ENCODE results near the gene TOR1A.
A peak's percentile ranks its signal among the peaks of the same experiment; 100 is the strongest.

Gene TOR1A

GRCh38 chr9:129823935-129824601 is at the start of gene TOR1A:
Gene TOR1A (minus strand): TSS chr9:129824136. CDS start chr9:129824085, 51 bp downstream.
- peak; percentile 98 for DNase-seq

- DNase-seq, result no peak
Observed at GRCh38 chr9:129871046-129871445, 47.1 kb upstream of the TOR1A start.

GRCh38 chr9:129869585-129870501 is 45.9 kb upstream of the TOR1A start:
- no peak for DNase-seq

- DNase-seq, result no peak
Observed at GRCh38 chr9:129868872-129869486, 45.0 kb upstream of the TOR1A start.

GRCh38 chr9:129868023-129868871 is 44.3 kb upstream of the TOR1A start:
- no peak for DNase-seq

GRCh38 chr9:129867136-129868022 is 43.4 kb upstream of the TOR1A start:
- peak; percentile 58 for DNase-seq

- DNase-seq, result peak; percentile 37
Observed at GRCh38 chr9:129866394-129867135, 42.6 kb upstream of the TOR1A start.

- DNase-seq, result no peak
Observed at GRCh38 chr9:129865668-129866320, 41.9 kb upstream of the TOR1A start.

GRCh38 chr9:129864991-129865647 is 41.2 kb upstream of the TOR1A start:
- no peak for DNase-seq

- peak; percentile 100 for DNase-seq
Observed at GRCh38 chr9:129863059-129863690, 39.2 kb upstream of the TOR1A start.

- no peak for DNase-seq
Observed at GRCh38 chr9:129861447-129861827, 37.5 kb upstream of the TOR1A start.

- no peak for DNase-seq
Observed at GRCh38 chr9:129860653-129861446, 36.9 kb upstream of the TOR1A start.

- no peak for DNase-seq
Observed at GRCh38 chr9:129858167-129858962, 34.4 kb upstream of the TOR1A start.

GRCh38 chr9:129857207-129857606 is 33.3 kb upstream of the TOR1A start:
- no peak for DNase-seq

- DNase-seq, result no peak
Observed at GRCh38 chr9:129854588-129855110, 30.7 kb upstream of the TOR1A start.

GRCh38 chr9:129853614-129854013 is 29.7 kb upstream of the TOR1A start:
- DNase-seq, result no peak

GRCh38 chr9:129852579-129852978 is 28.6 kb upstream of the TOR1A start:
- no peak for DNase-seq
